Ramos (cell line): Measurements from ENCODE around the gene ITCH.
"Not testable (repeated sequence)": the region's sequence is repeated elsewhere in the genome, so short reads cannot be mapped to it uniquely, and the experiment has no call there.

Experiments
- in situ Hi-C: fragments of 300-500 bp; cut with MboI; formaldehyde crosslinking; loops from one replicate; pipeline ENCODE4 v1.14.3; 2022; ENCODE audit warnings: low sequenced_read_pairs; ENCODE audit not compliant: unreplicated experiment

Gene ITCH

GRCh38 chr20:34405942-34406341 is 42.9 kb downstream of the ITCH start:
- in situ Hi-C loops = not testable (repeated sequence)

GRCh38 chr20:34407962-34408474 is 44.9 kb downstream of the ITCH start:
- in situ Hi-C loops = no loop called here

- in situ Hi-C loops = no loop called here
Observed at GRCh38 chr20:34410336-34410735, 47.3 kb downstream of the ITCH start.

- in situ Hi-C loops = no loop called here
Observed at GRCh38 chr20:34412453-34412852, 49.4 kb downstream of the ITCH start.

GRCh38 chr20:34414525-34414924 is 51.5 kb downstream of the ITCH start:
- in situ Hi-C loops = not testable (repeated sequence)

- in situ Hi-C loops = no loop called here
Observed at GRCh38 chr20:34415079-34415478, 52.0 kb downstream of the ITCH start.

- in situ Hi-C loops = no loop called here
Observed at GRCh38 chr20:34420146-34420545, 57.1 kb downstream of the ITCH start.

- in situ Hi-C loops = no loop called here
Observed at GRCh38 chr20:34420975-34421374, 57.9 kb downstream of the ITCH start.

GRCh38 chr20:34421766-34422466 is 58.8 kb downstream of the ITCH start:
- in situ Hi-C loops = no loop called here

GRCh38 chr20:34425032-34425690 is 62.1 kb downstream of the ITCH start:
- in situ Hi-C loops = not testable (repeated sequence)

- in situ Hi-C loops = no loop called here
Observed at GRCh38 chr20:34426026-34426425, 63.0 kb downstream of the ITCH start.

- in situ Hi-C loops = no loop called here
Observed at GRCh38 chr20:34427331-34427730, 64.3 kb downstream of the ITCH start.

- in situ Hi-C loops = no loop called here
Observed at GRCh38 chr20:34427784-34428183, 64.7 kb downstream of the ITCH start.

- in situ Hi-C loops = no loop called here
Observed at GRCh38 chr20:34431168-34431567, 68.1 kb downstream of the ITCH start.

GRCh38 chr20:34432663-34433062 is 69.6 kb downstream of the ITCH start:
- in situ Hi-C loops = not testable (repeated sequence)

- in situ Hi-C loops = no loop called here
Observed at GRCh38 chr20:34433391-34433790, 70.3 kb downstream of the ITCH start.

GRCh38 chr20:34435589-34435988 is 72.5 kb downstream of the ITCH start:
- in situ Hi-C loops = no loop called here

GRCh38 chr20:34437330-34437986 is 74.4 kb downstream of the ITCH start:
- in situ Hi-C loops = no loop called here

- in situ Hi-C loops = no loop called here
Observed at GRCh38 chr20:34439168-34439567, 76.1 kb downstream of the ITCH start.

- in situ Hi-C loops = not testable (repeated sequence)
Observed at GRCh38 chr20:34441423-34441822, 78.3 kb downstream of the ITCH start.

GRCh38 chr20:34443546-34443945 is 80.5 kb downstream of the ITCH start:
- in situ Hi-C loops = no loop called here
